K562 (cell line): ENCODE measurements around the gene NT5DC4. TPM values are rescaled to one million over a fixed set of nuclear protein-coding genes. Genes with fewer than 3 reads are reported as not detected.

Source experiments
- BDP1 ChIP-seq: IDR thresholded peaks from 3 replicates; pipeline ENCODE4 v1.6.1; 2011; ENCODE audit not compliant: insufficient read length, insufficient read depth
- CSDE1 ChIP-seq, 2 experiments: fragments of 450-650 bp; IDR thresholded peaks; 2 replicates each; pipeline ENCODE4 v1.6.1; 2016; ENCODE audit warnings: mild to moderate bottlenecking in 1 of 2
- E2F6 ChIP-seq, 2 experiments: IDR thresholded peaks; 2 replicates each; pipeline ENCODE4 v1.6.1; 2011; ENCODE audit warnings: borderline replicate concordance in 1 of 2, control low read depth in 1 of 2, low read depth in 1 of 2, low read length in 1 of 2, mild to moderate bottlenecking in 1 of 2, mixed read lengths in 1 of 2, moderate library complexity in 1 of 2; ENCODE audit not compliant: insufficient read depth in 1 of 2, insufficient read length in 1 of 2, poor library complexity in 1 of 2, severe bottlenecking in 1 of 2; ENCODE audit errors: extremely low read depth in 1 of 2
- ESRRA ChIP-seq: fragments of 450-650 bp; IDR thresholded peaks from 2 replicates; pipeline ENCODE4 v1.6.1; 2014; ENCODE audit warnings: low read depth, mild to moderate bottlenecking, moderate library complexity, borderline replicate concordance
- EZH2 ChIP-seq: IDR thresholded peaks from 2 replicates; pipeline ENCODE4 v1.6.1; 2012; ENCODE audit warnings: low read depth, mild to moderate bottlenecking, inconsistent platforms, low read length, borderline replicate concordance
- HDAC2 ChIP-seq: fragments of 450-650 bp; IDR thresholded peaks from 2 replicates; pipeline ENCODE4 v1.6.1; 2016; ENCODE audit warnings: mild to moderate bottlenecking
- NONO ChIP-seq, 2 experiments: fragments of 200-400 bp in 1 of 2; fragments of 450-650 bp in 1 of 2; formaldehyde crosslinking in 1 of 2; IDR thresholded peaks; 2 replicates each; pipeline ENCODE4 v1.6.1; 2017; ENCODE audit warnings: low read depth in 2 of 2, mild to moderate bottlenecking in 2 of 2, moderate library complexity in 2 of 2, low read length in 1 of 2
- POLR2A ChIP-seq: fragments of 450-650 bp; conservative IDR thresholded peaks from 2 replicates; pipeline ENCODE4 v1.6.1; 2016
- PRPF4 ChIP-seq: fragments of 200-400 bp; formaldehyde crosslinking; IDR thresholded peaks from one replicate; pipeline ENCODE4 v1.6.1; 2017; ENCODE audit warnings: low read length, low read depth, mild to moderate bottlenecking; ENCODE audit not compliant: insufficient read depth, poor library complexity, severe bottlenecking
- SIRT6 ChIP-seq: IDR thresholded peaks from one replicate; pipeline ENCODE4 v1.6.1; 2012; ENCODE audit warnings: low read depth, mild to moderate bottlenecking, control low read depth, inconsistent platforms, low read length, moderate library complexity
- SMARCA5 ChIP-seq: fragments of 450-650 bp; IDR thresholded peaks from 2 replicates; pipeline ENCODE4 v1.6.1; 2016
- SPI1 ChIP-seq: IDR thresholded peaks from 2 replicates; pipeline ENCODE4 v1.6.1; 2011; ENCODE audit warnings: low read depth, low read length, control low read depth, borderline replicate concordance
- TAF1 ChIP-seq: IDR thresholded peaks from 2 replicates; pipeline ENCODE4 v1.6.1; 2011; ENCODE audit warnings: mild to moderate bottlenecking, low read length, moderate library complexity; ENCODE audit not compliant: insufficient read depth, control insufficient read depth, severe bottlenecking; ENCODE audit errors: extremely low read depth
- YBX1 ChIP-seq: fragments of 450-650 bp; IDR thresholded peaks from 2 replicates; pipeline ENCODE4 v1.7.1; 2016; ENCODE audit warnings: mild to moderate bottlenecking
- ZC3H4 ChIP-seq: sonication (generic); formaldehyde crosslinking; IDR thresholded peaks from 2 replicates; pipeline ENCODE4 v1.9.0; 2021; ENCODE audit warnings: missing genetic modification reagents, borderline replicate concordance
- ZFP30 ChIP-seq: fragments of 250-450 bp; sonication (Bioruptor Pico); IDR thresholded peaks from 2 replicates; pipeline ENCODE4 v1.8.0; 2022; ENCODE audit warnings: moderate library complexity, mild to moderate bottlenecking, inconsistent platforms, borderline replicate concordance
- ZNF124 ChIP-seq: sonication (generic); formaldehyde crosslinking; IDR thresholded peaks from 2 replicates; pipeline ENCODE4 v1.8.1; 2022; ENCODE audit warnings: missing genetic modification reagents
- ZNF175 ChIP-seq: fragments of 200-800 bp; sonication (Bioruptor generic); IDR thresholded peaks from 2 replicates; pipeline ENCODE4 v1.6.1; 2016; ENCODE audit warnings: low read depth, mild to moderate bottlenecking, missing genetic modification characterization, missing compliant biosample characterization
- ZNF398 ChIP-seq: fragments of 250-450 bp; sonication (Bioruptor Pico); IDR thresholded peaks from 2 replicates; pipeline ENCODE4 v1.8.0; 2021; ENCODE audit warnings: moderate library complexity, mild to moderate bottlenecking, inconsistent platforms
- polyA plus RNA-seq, 8 experiments: library from polyadenylated mRNA; depleted of rRNA in 4 of 8; stranded (reverse) in 5 of 8; unstranded in 3 of 8; fragments of >200 nt; fragmentation: Nextera tagmentation in 2 of 8; fragmentation: Illumina TruSeq in 1 of 8; extraction: Ambion mirVana in 2 of 8; extraction: Trizol in 1 of 8; gene quantifications; 2 replicates each; pipeline versions ENCODE4 v1.2.1 to v1.2.3, GENCODE V29; 2011 to 2014; ENCODE audit warnings: inconsistent platforms in 1 of 8, missing spikeins in 1 of 8
- total RNA-seq, 7 experiments: library from RNA; depleted of rRNA in 6 of 7; stranded (reverse); fragments of >200 nt in 6 of 7; fragmentation: Illumina TruSeq in 2 of 7; extraction: Trizol in 2 of 7; gene quantifications; 2 replicates each; pipeline versions ENCODE4 v1.2.1 to v1.2.3, GENCODE V29; 2011 to 2021; ENCODE audit warnings: low replicate concordance in 1 of 7
- TF ChIP-seq, protein P1 (sequence below): sonication (generic); formaldehyde crosslinking; IDR thresholded peaks from 2 replicates; pipeline ENCODE4 v1.8.0; 2023; ENCODE audit warnings: mild to moderate bottlenecking, missing genetic modification reagents
- TF ChIP-seq, protein P2 (sequence below): sonication (generic); formaldehyde crosslinking; IDR thresholded peaks from 2 replicates; pipeline ENCODE4 v1.8.0; 2022; ENCODE audit warnings: mild to moderate bottlenecking, missing genetic modification reagents

The NT5DC4 gene
- total and polyA plus RNA-seq, 9 of the 15 experiments (the other 6 are each of a cell fraction or from before 2014, with no cell fraction given) = 0.44 to 6.9 (median 2.5) TPM

DNA sequence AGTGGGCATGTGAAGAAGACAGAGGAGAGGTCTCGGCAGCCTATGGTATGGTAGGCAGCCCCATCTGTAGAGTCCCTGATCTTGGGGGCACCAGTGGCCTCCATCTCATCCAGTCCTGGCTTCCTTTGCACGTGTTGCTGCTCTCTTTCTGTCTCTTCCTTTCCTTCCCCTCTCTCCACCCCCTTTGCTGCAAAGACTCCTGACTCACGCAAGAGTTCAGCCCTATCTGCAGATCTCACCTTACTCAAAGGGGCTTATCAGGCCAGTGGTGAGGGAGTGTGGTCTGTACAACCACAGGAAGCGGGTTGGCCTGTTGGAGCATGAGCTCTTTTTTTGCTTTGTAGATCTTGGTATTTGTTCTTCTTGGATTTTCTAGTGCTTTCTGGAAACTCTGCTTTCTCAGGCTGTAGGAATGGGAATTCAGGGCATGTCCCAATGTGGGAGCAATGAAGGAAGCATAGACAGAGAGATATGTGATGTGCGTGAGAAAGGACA lies 14.6 kb upstream of the NT5DC4 start (continued):
- TF ChIP-seq E2F6 (IDR thresholded peaks at IDR 0.05; ENCODE audit: borderline replicate concordance in 1 of 2, extremely low read depth in 1 of 2, insufficient read depth in 1 of 2, insufficient read length in 1 of 2, low read depth in 1 of 2, low read length in 1 of 2, poor library complexity in 1 of 2, severe bottlenecking in 1 of 2) (peak; percentile 87 to 90), SMARCA5 (no peak), ZFP30 (CRISPR knock-in tag) (no peak), SIRT6 (no peak), TAF1 (peak; percentile 57), HDAC2 (peak; percentile 99), POLR2A (peak; percentile 68), BDP1 (no peak), EZH2 (no peak), CSDE1 (IDR thresholded peaks at IDR 0.05) (no peak), ESRRA (peak; percentile 97; the same call in 1 of the 2 replicates), YBX1 (no peak), ZNF398 (CRISPR knock-in tag) (no peak), ZNF175 (peak; percentile 81; the same call in 1 of the 2 replicates), ZC3H4 (CRISPR knock-in tag) (no peak), SPI1 (peak; percentile 65; the same call in 1 of the 2 replicates), ZNF124 (CRISPR knock-in tag) (no peak), PRPF4 (no peak), NONO (IDR thresholded peaks at IDR 0.05; ENCODE audit: low read depth in 2 of 2, low read length in 1 of 2) (0 out of 4 replicates have a peak, but pooled peaks of 1 of the 2 experiments have one; percentile 64)
- TF ChIP-seq, protein P1, sequence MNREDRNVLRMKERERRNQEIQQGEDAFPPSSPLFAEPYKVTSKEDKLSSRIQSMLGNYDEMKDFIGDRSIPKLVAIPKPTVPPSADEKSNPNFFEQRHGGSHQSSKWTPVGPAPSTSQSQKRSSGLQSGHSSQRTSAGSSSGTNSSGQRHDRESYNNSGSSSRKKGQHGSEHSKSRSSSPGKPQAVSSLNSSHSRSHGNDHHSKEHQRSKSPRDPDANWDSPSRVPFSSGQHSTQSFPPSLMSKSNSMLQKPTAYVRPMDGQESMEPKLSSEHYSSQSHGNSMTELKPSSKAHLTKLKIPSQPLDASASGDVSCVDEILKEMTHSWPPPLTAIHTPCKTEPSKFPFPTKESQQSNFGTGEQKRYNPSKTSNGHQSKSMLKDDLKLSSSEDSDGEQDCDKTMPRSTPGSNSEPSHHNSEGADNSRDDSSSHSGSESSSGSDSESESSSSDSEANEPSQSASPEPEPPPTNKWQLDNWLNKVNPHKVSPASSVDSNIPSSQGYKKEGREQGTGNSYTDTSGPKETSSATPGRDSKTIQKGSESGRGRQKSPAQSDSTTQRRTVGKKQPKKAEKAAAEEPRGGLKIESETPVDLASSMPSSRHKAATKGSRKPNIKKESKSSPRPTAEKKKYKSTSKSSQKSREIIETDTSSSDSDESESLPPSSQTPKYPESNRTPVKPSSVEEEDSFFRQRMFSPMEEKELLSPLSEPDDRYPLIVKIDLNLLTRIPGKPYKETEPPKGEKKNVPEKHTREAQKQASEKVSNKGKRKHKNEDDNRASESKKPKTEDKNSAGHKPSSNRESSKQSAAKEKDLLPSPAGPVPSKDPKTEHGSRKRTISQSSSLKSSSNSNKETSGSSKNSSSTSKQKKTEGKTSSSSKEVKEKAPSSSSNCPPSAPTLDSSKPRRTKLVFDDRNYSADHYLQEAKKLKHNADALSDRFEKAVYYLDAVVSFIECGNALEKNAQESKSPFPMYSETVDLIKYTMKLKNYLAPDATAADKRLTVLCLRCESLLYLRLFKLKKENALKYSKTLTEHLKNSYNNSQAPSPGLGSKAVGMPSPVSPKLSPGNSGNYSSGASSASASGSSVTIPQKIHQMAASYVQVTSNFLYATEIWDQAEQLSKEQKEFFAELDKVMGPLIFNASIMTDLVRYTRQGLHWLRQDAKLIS (CRISPR knock-in tag) = peak; percentile 41; the same call in 1 of the 2 replicates
- TF ChIP-seq, protein P2, sequence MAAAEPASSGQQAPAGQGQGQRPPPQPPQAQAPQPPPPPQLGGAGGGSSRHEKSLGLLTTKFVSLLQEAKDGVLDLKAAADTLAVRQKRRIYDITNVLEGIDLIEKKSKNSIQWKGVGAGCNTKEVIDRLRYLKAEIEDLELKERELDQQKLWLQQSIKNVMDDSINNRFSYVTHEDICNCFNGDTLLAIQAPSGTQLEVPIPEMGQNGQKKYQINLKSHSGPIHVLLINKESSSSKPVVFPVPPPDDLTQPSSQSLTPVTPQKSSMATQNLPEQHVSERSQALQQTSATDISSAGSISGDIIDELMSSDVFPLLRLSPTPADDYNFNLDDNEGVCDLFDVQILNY (CRISPR knock-in tag) = 0 out of 2 replicates have a peak, but pooled peaks have one; percentile 29
